Natural killer cell (primary cell): ENCODE results near the gene STYX. TPM values are rescaled to one million over a fixed set of nuclear protein-coding genes. Genes with fewer than 3 reads are reported as not detected.
A peak's percentile ranks its signal among the peaks of the same experiment; 100 is the strongest.

Source experiments
- ATAC-seq, 3 donors: fragments of 150-1000 bp in 2 of 3; fragments of 200-7000 bp in 1 of 3; cut with Tn5 transposase; 1 replicate in 1 of 3; 2 replicates in 2 of 3; pipeline ENCODE4 v1.10.0; 2021; ENCODE audit warnings: mild to moderate bottlenecking in 2 of 3, moderate library complexity in 2 of 3
- DNase-seq, 2 donors: peaks; one replicate each; pipeline versions ENCODE4 v3.0.0 to v3.0.0-alpha.2; 2013 to 2021; ENCODE audit warnings: mixed read lengths in 1 of 2
- H3K27ac ChIP-seq: one replicate; pipeline ENCODE4 v1.5.1; 2013; ENCODE audit warnings: mild to moderate bottlenecking, low read length
- H3K27me3 ChIP-seq: one replicate; pipeline ENCODE4 v1.6.1; 2013; ENCODE audit warnings: low read length; ENCODE audit not compliant: control insufficient read depth, insufficient read depth
- H3K36me3 ChIP-seq: one replicate; pipeline ENCODE4 v1.6.1; 2013; ENCODE audit warnings: low read length; ENCODE audit not compliant: control insufficient read depth, insufficient read depth
- H3K4me1 ChIP-seq: one replicate; pipeline ENCODE4 v1.6.1; 2013; ENCODE audit warnings: low read length; ENCODE audit not compliant: control insufficient read depth, insufficient read depth
- H3K4me3 ChIP-seq: one replicate; pipeline ENCODE4 v1.5.1; 2013; ENCODE audit warnings: low read length
- H3K9me3 ChIP-seq: one replicate; pipeline ENCODE4 v1.6.1; 2013; ENCODE audit warnings: low read length; ENCODE audit not compliant: control insufficient read depth, insufficient read depth
- H3K27ac Mint-ChIP-seq, 2 donors: one replicate each; pipeline ENCODE4 v1.8.0; 2022; ENCODE audit warnings: mild to moderate bottlenecking in 2 of 2, mixed read lengths in 2 of 2, moderate library complexity in 1 of 2
- H3K27me3 Mint-ChIP-seq, 2 donors: one replicate each; pipeline ENCODE4 v1.8.0; 2022; ENCODE audit warnings: low read depth in 2 of 2, mixed read lengths in 2 of 2
- H3K36me3 Mint-ChIP-seq: one replicate; pipeline ENCODE4 v1.8.0; 2022; ENCODE audit warnings: mixed read lengths
- H3K4me1 Mint-ChIP-seq, 2 donors: one replicate each; pipeline ENCODE4 v1.8.0; 2022; ENCODE audit warnings: mixed read lengths in 2 of 2
- H3K4me3 Mint-ChIP-seq: one replicate; pipeline ENCODE4 v1.8.0; 2022; ENCODE audit warnings: mild to moderate bottlenecking, moderate library complexity, mixed read lengths
- H3K9me3 Mint-ChIP-seq, 2 donors: one replicate each; pipeline ENCODE4 v1.8.0; 2022; ENCODE audit warnings: mixed read lengths in 2 of 2
- WGBS: methylation state at CpG from one replicate; pipeline ENCODE4 v1.1.7; 2013; ENCODE audit warnings: missing lambda C conversion rate; ENCODE audit not compliant: insufficient coverage; 5-methylcytosine and 5-hydroxymethylcytosine counted together
- intact Hi-C: fragments of 100-400 bp; cut with micrococcal nuclease; formaldehyde crosslinking; loops from one replicate; pipeline ENCODE4 v1.14.2; 2022
- total RNA-seq, 4 donors: library from RNA; stranded (reverse); fragments of 120-200 nt in 1 of 4; gene quantifications; one replicate each; pipeline versions ENCODE4 v1.2.3 to v1.2.4, GENCODE V29; 2013 to 2022
- TF ChIP-seq, protein P1 (sequence below): fragments of 200-600 bp; IDR thresholded peaks from one replicate; pipeline ENCODE4 v1.8.0; 2022; ENCODE audit warnings: antibody characterized with exemption

STYX gene, protein sequence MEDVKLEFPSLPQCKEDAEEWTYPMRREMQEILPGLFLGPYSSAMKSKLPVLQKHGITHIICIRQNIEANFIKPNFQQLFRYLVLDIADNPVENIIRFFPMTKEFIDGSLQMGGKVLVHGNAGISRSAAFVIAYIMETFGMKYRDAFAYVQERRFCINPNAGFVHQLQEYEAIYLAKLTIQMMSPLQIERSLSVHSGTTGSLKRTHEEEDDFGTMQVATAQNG
- 10 to 100 TPM; 13.3 to 22.9 (median 18.3) TPM for total RNA-seq
- 21.3 TPM for total RNA-seq (2013)

DNA sequence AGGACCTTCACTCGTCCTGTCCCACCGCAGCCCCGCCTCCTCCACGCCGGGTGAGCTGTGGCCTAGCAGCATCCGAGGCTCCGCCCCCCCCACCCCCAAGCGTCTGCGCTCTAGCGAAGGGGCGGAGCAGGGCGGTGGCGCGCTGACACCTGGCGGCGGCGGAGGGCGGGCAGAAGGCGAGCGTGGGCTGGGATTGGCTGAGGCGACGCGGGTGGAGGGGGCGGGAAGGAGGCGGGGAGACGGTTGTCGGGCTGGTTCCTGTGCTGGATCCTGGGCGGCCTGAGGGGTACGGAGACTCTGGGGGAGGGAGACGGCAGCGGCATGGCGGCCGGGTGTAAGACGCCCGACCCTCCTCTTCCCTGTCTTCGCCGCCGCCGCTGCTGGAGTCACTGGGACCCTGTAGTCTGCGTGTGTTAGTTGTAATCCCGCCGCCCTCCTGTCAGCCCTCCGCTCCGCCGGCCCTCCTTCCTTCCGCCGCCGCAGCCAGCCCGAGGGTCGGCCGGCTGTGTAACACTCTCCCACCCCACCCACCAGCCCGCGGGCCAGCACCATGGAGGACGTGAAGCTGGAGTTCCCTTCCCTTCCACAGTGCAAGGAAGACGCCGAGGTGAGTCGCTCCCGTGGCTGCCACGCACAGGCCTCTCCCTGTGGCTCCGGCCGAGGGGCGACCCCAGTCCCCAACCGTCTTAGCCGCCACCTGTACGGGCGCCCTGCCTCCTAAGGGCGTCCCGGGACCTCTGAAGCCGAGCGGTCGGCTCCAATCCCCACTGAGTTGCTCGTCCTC lies at the start of gene STYX:
STYX (plus strand) TSS at position 242 of the 784 bp plus-strand sequence; CDS start at position 551, 309 bp downstream.
- under 1% methylated on average over 72 of the region's 72 CpGs for WGBS
- Mint-ChIP-seq H3K9me3 (no peaks in the 10 kb centered on the region), H3K4me3 (peak within 1 kb of the TSS; percentile 93), H3K27me3 (no peaks in the 10 kb centered on the region), H3K36me3 (peaks cover 5% of the 10 kb centered on the region), H3K4me1 (peaks cover 27 to 28% of the 10 kb centered on the region in 2 donors), H3K27ac (peak within 1 kb of the TSS; percentile 83 to 93)
- Histone ChIP-seq H3K27ac (peak within 1 kb of the TSS; percentile 67), H3K4me3 (peak within 1 kb of the TSS; percentile 98), H3K36me3 (peaks cover 22% of the 10 kb centered on the region), H3K9me3 (no peaks in the 10 kb centered on the region), H3K4me1 (peaks cover 12% of the 10 kb centered on the region), H3K27me3 (no peaks in the 10 kb centered on the region)
- intact Hi-C loops, result loop anchor here (1.0 to 10.0 kb wide), 3 partner anchors 12 to 65 kb away; partner anchors contain the start of genes GNPNAT1 and PSMC6
- peak; percentile 96 to 99 for DNase-seq
- TF ChIP-seq, protein P1, sequence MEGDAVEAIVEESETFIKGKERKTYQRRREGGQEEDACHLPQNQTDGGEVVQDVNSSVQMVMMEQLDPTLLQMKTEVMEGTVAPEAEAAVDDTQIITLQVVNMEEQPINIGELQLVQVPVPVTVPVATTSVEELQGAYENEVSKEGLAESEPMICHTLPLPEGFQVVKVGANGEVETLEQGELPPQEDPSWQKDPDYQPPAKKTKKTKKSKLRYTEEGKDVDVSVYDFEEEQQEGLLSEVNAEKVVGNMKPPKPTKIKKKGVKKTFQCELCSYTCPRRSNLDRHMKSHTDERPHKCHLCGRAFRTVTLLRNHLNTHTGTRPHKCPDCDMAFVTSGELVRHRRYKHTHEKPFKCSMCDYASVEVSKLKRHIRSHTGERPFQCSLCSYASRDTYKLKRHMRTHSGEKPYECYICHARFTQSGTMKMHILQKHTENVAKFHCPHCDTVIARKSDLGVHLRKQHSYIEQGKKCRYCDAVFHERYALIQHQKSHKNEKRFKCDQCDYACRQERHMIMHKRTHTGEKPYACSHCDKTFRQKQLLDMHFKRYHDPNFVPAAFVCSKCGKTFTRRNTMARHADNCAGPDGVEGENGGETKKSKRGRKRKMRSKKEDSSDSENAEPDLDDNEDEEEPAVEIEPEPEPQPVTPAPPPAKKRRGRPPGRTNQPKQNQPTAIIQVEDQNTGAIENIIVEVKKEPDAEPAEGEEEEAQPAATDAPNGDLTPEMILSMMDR, result no peak
- ATAC-seq, result peak; percentile 96 to 100 (median 96)

DNA sequence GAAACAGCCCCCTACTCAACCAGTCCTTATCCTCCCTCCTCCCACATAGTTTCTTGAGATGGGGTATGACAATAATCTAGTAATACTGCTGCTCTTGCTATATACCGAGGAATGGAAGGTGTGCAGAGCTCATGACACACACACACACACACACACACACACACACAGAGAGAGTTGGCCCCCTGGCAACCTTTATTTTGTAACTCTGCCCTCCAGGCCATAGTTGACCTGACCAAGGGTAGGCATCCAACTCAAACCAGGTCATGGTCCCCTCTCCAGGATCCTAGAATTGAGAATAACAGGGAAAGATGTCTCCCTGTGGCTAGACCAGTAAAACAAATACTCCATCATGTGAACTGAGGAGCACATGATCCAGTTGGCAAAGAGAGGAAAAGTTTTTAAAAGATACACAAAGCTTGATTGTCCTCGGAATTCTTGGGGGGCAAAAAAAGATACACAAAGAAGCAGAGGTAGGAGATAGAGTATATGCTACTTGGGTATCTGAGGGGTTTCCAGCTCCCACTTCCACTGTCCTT lies 45.9 kb upstream of the STYX start:
- ATAC-seq (no peak), DNase-seq (no peak)
- Mint-ChIP-seq H3K27me3 (no peaks in the 10 kb centered on the region), H3K4me3 (no peak overlapping the region), H3K27ac (no peak overlapping the region), H3K9me3 (no peaks in the 10 kb centered on the region), H3K4me1 (peaks cover 31 to 39% of the 10 kb centered on the region in 2 donors), H3K36me3 (no peaks in the 10 kb centered on the region)
- WGBS, result 100% methylated on average over 2 of the region's 2 CpGs
- intact Hi-C loops, result no loop called here
- Histone ChIP-seq H3K9me3 (no peaks in the 10 kb centered on the region), H3K36me3 (peaks cover 5% of the 10 kb centered on the region), H3K27me3 (no peaks in the 10 kb centered on the region), H3K27ac (no peak overlapping the region), H3K4me3 (no peak overlapping the region), H3K4me1 (peaks cover 3% of the 10 kb centered on the region)
- TF ChIP-seq, protein P1, result no peak

DNA sequence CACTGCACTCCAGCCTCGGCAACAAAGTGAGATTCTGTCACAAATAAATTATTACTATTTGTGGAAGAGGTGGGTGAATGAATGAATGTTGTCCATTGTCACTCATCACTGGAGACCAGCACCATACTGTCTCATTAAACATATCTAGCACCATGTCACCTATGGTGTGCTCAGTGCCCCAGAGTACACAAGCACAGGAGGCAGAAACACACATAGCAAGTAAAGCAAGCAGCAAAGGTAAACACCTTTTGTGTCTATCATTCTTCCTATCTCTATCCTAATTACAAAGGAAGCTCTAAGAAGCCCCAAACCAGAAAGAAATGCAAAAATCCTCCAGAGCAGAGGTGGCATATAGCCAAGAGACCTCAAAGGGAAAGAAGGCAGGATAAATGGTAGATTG lies 43.8 kb upstream of the STYX start:
- no peak overlapping the region for H3K4me3 Mint-ChIP-seq
- peaks cover 40 to 43% of the 10 kb centered on the region in 2 donors for H3K4me1 Mint-ChIP-seq
- Histone ChIP-seq H3K36me3 (peaks cover under 1% of the 10 kb centered on the region), H3K4me3 (no peak overlapping the region), H3K9me3 (no peaks in the 10 kb centered on the region), H3K27ac (no peak overlapping the region), H3K27me3 (no peaks in the 10 kb centered on the region), H3K4me1 (peaks cover 3% of the 10 kb centered on the region)
- ATAC-seq (no peak), DNase-seq (no peak)
- WGBS, result no CpG with 5 or more reads among the region's 1 CpG
- intact Hi-C loops, result no loop called here
- TF ChIP-seq, protein P1, result no peak
- no peaks in the 10 kb centered on the region for H3K9me3 Mint-ChIP-seq
- H3K27me3 Mint-ChIP-seq, result no peaks in the 10 kb centered on the region
- no peaks in the 10 kb centered on the region for H3K36me3 Mint-ChIP-seq
- no peak overlapping the region for H3K27ac Mint-ChIP-seq
